H1 (cell line): ENCODE data around the gene CPA2. TPM values are rescaled to one million over a fixed set of nuclear protein-coding genes. Genes with fewer than 3 reads are reported as not detected.

Experiments
- CTCF ChIA-PET: fragments of 300-600 bp; sonication (Branson Sonifier 250); formaldehyde crosslinking; loops from one replicate; lab custom pipeline; 2021; ENCODE audit not compliant: partially characterized antibody; lab: Charles Lee
- POLR2A ChIA-PET: fragments of 300-600 bp; sonication (Branson Sonifier 250); formaldehyde crosslinking; loops from one replicate; lab custom pipeline; 2021; ENCODE audit warnings: inconsistent platforms; ENCODE audit not compliant: partially characterized antibody; lab: Charles Lee
- DNase-seq, 2 experiments: peaks; one replicate each; pipeline versions ENCODE4 v3.0.0 to v3.0.0-alpha.2; 2010 to 2022; ENCODE audit warnings: low spot score in 2 of 2, low read depth in 1 of 2, mixed read lengths in 1 of 2
- FAIRE-seq: peaks from 2 replicates; lab custom pipeline; 2011; peaks lifted over from hg19 to GRCh38; lab: Jason Lieb, UNC
- H2AFZ ChIP-seq: 2 replicates; pipeline ENCODE4 v1.8.1; 2012; ENCODE audit warnings: low read length, inconsistent platforms
- H2AK5ac ChIP-seq: 2 replicates; pipeline ENCODE4 v1.6.1; 2013; ENCODE audit warnings: low read depth, low read length
- H2BK120ac ChIP-seq: replicated peaks from 2 replicates; pipeline ENCODE3; 2013; ENCODE audit warnings: low read depth, low read length, inconsistent platforms
- H2BK12ac ChIP-seq: 2 replicates; pipeline ENCODE4 v1.6.1; 2013; ENCODE audit warnings: low read depth, low read length
- H2BK15ac ChIP-seq: 2 replicates; pipeline ENCODE4 v1.6.1; 2013; ENCODE audit warnings: low read length
- H2BK20ac ChIP-seq: 2 replicates; pipeline ENCODE4 v1.6.1; 2013; ENCODE audit warnings: low read length
- H2BK5ac ChIP-seq: 2 replicates; pipeline ENCODE4 v1.6.1; 2013; ENCODE audit warnings: low read depth, low read length
- H3K14ac ChIP-seq: 2 replicates; pipeline ENCODE4 v1.6.1; 2013; ENCODE audit warnings: inconsistent platforms; ENCODE audit not compliant: insufficient read length
- H3K18ac ChIP-seq: 2 replicates; pipeline ENCODE4 v1.6.1; 2013; ENCODE audit warnings: low read length; ENCODE audit errors: extremely low read depth
- H3K23ac ChIP-seq: 2 replicates; pipeline ENCODE4 v1.6.1; 2013; ENCODE audit warnings: inconsistent platforms; ENCODE audit not compliant: insufficient read length
- H3K23me2 ChIP-seq: 2 replicates; pipeline ENCODE4 v1.6.1; 2013; ENCODE audit warnings: low read depth, low read length
- H3K27ac ChIP-seq: 2 replicates; pipeline ENCODE4 v1.6.1; 2011; ENCODE audit warnings: low read depth, low read length, inconsistent platforms
- H3K27me3 ChIP-seq, 4 experiments: replicated peaks in 1 of 4; 1 replicate in 1 of 4; 2 replicates in 3 of 4; pipeline versions ENCODE4 v1.6.1 to v1.8.1; 2011 to 2013; ENCODE audit warnings: low read length in 3 of 4, mild to moderate bottlenecking in 3 of 4, inconsistent platforms in 2 of 4, mixed read lengths in 2 of 4, moderate library complexity in 1 of 4; ENCODE audit not compliant: control insufficient read depth in 3 of 4, insufficient read depth in 3 of 4; ENCODE audit errors: extremely low read depth in 1 of 4
- H3K36me3 ChIP-seq, 4 experiments: 2 replicates each; pipeline versions ENCODE4 v1.6.1 to v1.8.1; 2011 to 2013; ENCODE audit warnings: mild to moderate bottlenecking in 4 of 4, low read length in 3 of 4, moderate library complexity in 2 of 4, control low read depth in 1 of 4, inconsistent platforms in 1 of 4; ENCODE audit not compliant: insufficient read depth in 4 of 4, control insufficient read depth in 2 of 4
- H3K4ac ChIP-seq: replicated peaks from 2 replicates; pipeline ENCODE3; 2013; ENCODE audit warnings: low read length, low read depth, mixed read lengths, inconsistent platforms; ENCODE audit not compliant: insufficient read length
- H3K4me1 ChIP-seq, 4 experiments: replicated peaks in 1 of 4; 1 replicate in 1 of 4; 2 replicates in 3 of 4; pipeline versions ENCODE4 v1.6.1 to v1.8.1; 2011 to 2013; ENCODE audit warnings: low read length in 3 of 4, inconsistent platforms in 2 of 4, mixed read lengths in 1 of 4; ENCODE audit not compliant: insufficient read depth in 4 of 4, control insufficient read depth in 3 of 4
- H3K4me2 ChIP-seq, 2 experiments: 2 replicates each; pipeline versions ENCODE4 v1.6.1 to v1.8.1; 2011 to 2013; ENCODE audit warnings: low read depth in 2 of 2, low read length in 2 of 2, control low read depth in 1 of 2, inconsistent platforms in 1 of 2, mild to moderate bottlenecking in 1 of 2; ENCODE audit not compliant: insufficient read depth in 1 of 2
- H3K4me3 ChIP-seq, 4 experiments: fragments of 200-600, 300-600 bp in 1 of 4; sonication (generic), shearing (Covaris generic), sonication (Bioruptor Twin) in 1 of 4; 2 replicates each; pipeline versions ENCODE4 v1.5.1 to v1.8.1; 2011 to 2016; ENCODE audit warnings: low read length in 4 of 4, low read depth in 3 of 4, control low read depth in 2 of 4, inconsistent platforms in 2 of 4, mild to moderate bottlenecking in 2 of 4, mixed read lengths in 1 of 4, moderate library complexity in 1 of 4; ENCODE audit not compliant: insufficient read depth in 2 of 4; ENCODE audit errors: extremely low read depth in 1 of 4
- H3K56ac ChIP-seq: replicated peaks from 2 replicates; pipeline ENCODE3; 2013; ENCODE audit warnings: low read depth, mild to moderate bottlenecking, mixed read lengths, low read length, inconsistent platforms; ENCODE audit not compliant: insufficient read length
- H3K79me1 ChIP-seq: 2 replicates; pipeline ENCODE4 v1.6.1; 2013; ENCODE audit warnings: low read depth, low read length, control low read depth
- H3K79me2 ChIP-seq, 2 experiments: 2 replicates each; pipeline versions ENCODE4 v1.6.1 to v1.8.1; 2012 to 2013; ENCODE audit warnings: low read length in 2 of 2, mild to moderate bottlenecking in 2 of 2, inconsistent platforms in 1 of 2; ENCODE audit not compliant: insufficient read depth in 2 of 2, control insufficient read depth in 1 of 2
- H3K9ac ChIP-seq, 4 experiments: replicated peaks in 1 of 4; 1 replicate in 1 of 4; 2 replicates in 3 of 4; pipeline versions ENCODE4 v1.6.1 to v1.8.1; 2011 to 2013; ENCODE audit warnings: low read depth in 3 of 4, low read length in 3 of 4, control low read depth in 2 of 4, mild to moderate bottlenecking in 2 of 4, moderate library complexity in 2 of 4, inconsistent platforms in 1 of 4; ENCODE audit errors: extremely low read depth in 1 of 4
- H3K9me3 ChIP-seq, 2 experiments: 2 replicates each; pipeline versions ENCODE4 v1.6.1 to v1.8.1; 2012 to 2013; ENCODE audit warnings: mild to moderate bottlenecking in 2 of 2, moderate library complexity in 2 of 2, control low read depth in 1 of 2, inconsistent platforms in 1 of 2, low read depth in 1 of 2, low read length in 1 of 2, mixed read lengths in 1 of 2; ENCODE audit not compliant: insufficient read depth in 2 of 2
- H4K20me1 ChIP-seq, 2 experiments: replicated peaks in 1 of 2; 2 replicates each; pipeline versions ENCODE3 to v1.8.1; 2011 to 2013; ENCODE audit warnings: inconsistent platforms in 2 of 2, low read length in 2 of 2, mild to moderate bottlenecking in 1 of 2; ENCODE audit not compliant: insufficient read depth in 2 of 2, control insufficient read depth in 1 of 2
- H4K5ac ChIP-seq: 2 replicates; pipeline ENCODE4 v1.6.1; 2013; ENCODE audit warnings: low read length, low read depth, mixed read lengths, inconsistent platforms; ENCODE audit not compliant: insufficient read length
- H4K8ac ChIP-seq: 2 replicates; pipeline ENCODE4 v1.8.0; 2013; ENCODE audit warnings: mild to moderate bottlenecking, moderate library complexity, low read length, inconsistent platforms; ENCODE audit not compliant: insufficient read depth; ENCODE audit errors: extremely low read depth
- H4K91ac ChIP-seq: replicated peaks from 2 replicates; pipeline ENCODE3; 2013; ENCODE audit warnings: low read length, mixed read lengths, inconsistent platforms; ENCODE audit not compliant: insufficient read length
- ASH2L ChIP-seq: fragments of 200-600, 300-600 bp; sonication (generic); IDR thresholded peaks from one replicate; pipeline ENCODE4 v1.7.1; 2017; ENCODE audit warnings: low read length
- ATF3 ChIP-seq: IDR thresholded peaks from 2 replicates; pipeline ENCODE4 v1.6.1; 2011; ENCODE audit warnings: low read depth, mild to moderate bottlenecking, low read length; ENCODE audit not compliant: insufficient read depth
- CTCF ChIP-seq, 3 experiments: IDR thresholded peaks; 1 replicate in 2 of 3; 2 replicates in 1 of 3; pipeline versions ENCODE4 v1.5.1 to v1.6.1; 2011; ENCODE audit warnings: low read length in 3 of 3, mild to moderate bottlenecking in 3 of 3, inconsistent platforms in 2 of 3, low read depth in 1 of 3, moderate library complexity in 1 of 3; ENCODE audit not compliant: insufficient read depth in 1 of 3; ENCODE audit errors: control extremely low read depth in 1 of 3
- JUND ChIP-seq: IDR thresholded peaks from 2 replicates; pipeline ENCODE4 v1.6.1; 2011; ENCODE audit warnings: mild to moderate bottlenecking, improper control_type of control experiment, low read length
- KDM4A ChIP-seq: IDR thresholded peaks from one replicate; pipeline ENCODE4 v1.7.1; 2012; ENCODE audit warnings: low read depth, mild to moderate bottlenecking, moderate library complexity, low read length, inconsistent platforms; ENCODE audit not compliant: severe bottlenecking
- MAFK ChIP-seq: IDR thresholded peaks from 2 replicates; pipeline ENCODE4 v1.6.1; 2012; ENCODE audit warnings: low read depth, mild to moderate bottlenecking, improper control_type of control experiment, low read length
- RNF2 ChIP-seq: fragments of 200-900, 300-1000 bp; sonication (generic); IDR thresholded peaks from 2 replicates; pipeline ENCODE4 v1.7.1; 2016; ENCODE audit warnings: borderline replicate concordance, low read depth, mild to moderate bottlenecking, antibody characterized with exemption, low read length; ENCODE audit not compliant: poor library complexity, severe bottlenecking; ENCODE audit errors: missing control alignments
- SP1 ChIP-seq: IDR thresholded peaks from 2 replicates; pipeline ENCODE4 v1.6.1; 2011; ENCODE audit warnings: low read depth, low read length
- TAF7 ChIP-seq: optimal IDR thresholded peaks from 2 replicates; pipeline ENCODE3; 2011; ENCODE audit warnings: low read depth, mild to moderate bottlenecking, inconsistent platforms, low read length, moderate library complexity, borderline replicate concordance
- TCF12 ChIP-seq: IDR thresholded peaks from 2 replicates; pipeline ENCODE4 v1.6.1; 2011; ENCODE audit warnings: low read depth, mild to moderate bottlenecking, low read length
- ZNF274 ChIP-seq: IDR thresholded peaks from 2 replicates; pipeline ENCODE4 v1.7.0; 2012; ENCODE audit warnings: low read length, borderline replicate concordance; ENCODE audit errors: extremely low read depth
- WGBS, 2 experiments: shearing (Covaris generic) in 1 of 2; methylation state at CpG; one replicate each; pipeline versions ENCODE4 v1.1.6 to v1.1.7; 2013 to 2015; ENCODE audit warnings: low lambda C conversion rate in 2 of 2, mixed read lengths in 2 of 2, inconsistent platforms in 1 of 2, low coverage in 1 of 2, missing lambda C conversion rate in 1 of 2; ENCODE audit not compliant: insufficient replicate concordance in 2 of 2, insufficient coverage in 1 of 2, insufficient read length in 1 of 2; ENCODE audit errors: extremely low coverage in 1 of 2, missing lambda C conversion rate in 1 of 2; 5-methylcytosine and 5-hydroxymethylcytosine counted together
- polyA plus RNA-seq, 7 experiments: library from polyadenylated mRNA; depleted of rRNA in 3 of 7; stranded (reverse) in 5 of 7; unstranded in 2 of 7; fragments of >200 nt in 5 of 7; fragments of 200-250 nt in 2 of 7; gene quantifications; 1 replicate in 5 of 7; 2 replicates in 1 of 7; 4 replicates in 1 of 7; pipeline versions ENCODE4 v1.2.1 to v1.2.3, GENCODE V29; 2011 to 2013; ENCODE audit warnings: missing spikeins in 2 of 7, mixed read lengths in 2 of 7
- total RNA-seq: library from RNA; stranded (reverse); fragmentation: NEBNext Ultra II Directional; extraction: Animal tissue kit (Norgen Biotek cat#: 25700); gene quantifications from 2 replicates; pipeline ENCODE4 v1.2.1, GENCODE V29; 2021

Gene CPA2
- total and polyA plus RNA-seq, 2 of the 8 experiments (the other 6 are each of a cell fraction or from before 2014, with no cell fraction given): 0.21 TPM; not detected in 1

GRCh38 chr7:130322615-130323014, 56.0 kb downstream of the CPA2 start:
- Histone ChIP-seq H4K20me1 (no peaks in the 10 kb centered on the region), H3K4me2 (no peak overlapping the region), H3K23ac (no peak overlapping the region), H3K56ac (no peak overlapping the region), H3K14ac (no peak overlapping the region), H3K4me1 (peaks cover 0 to 4% (median 1%) of the 10 kb centered on the region in 4 experiments; a peak in 2 of 7 replicates), H2AFZ (no peak overlapping the region; the same call in 1 of the 2 replicates), H3K79me1 (no peaks in the 10 kb centered on the region), H2AK5ac (no peak overlapping the region), H2BK15ac (no peak overlapping the region), H3K27ac (no peak overlapping the region), H2BK20ac (no peak overlapping the region), H4K91ac (no peak overlapping the region), H3K23me2 (no peaks in the 10 kb centered on the region), H2BK12ac (no peak overlapping the region), H3K4ac (no peak overlapping the region), H2BK120ac (no peak overlapping the region), H4K8ac (no peak overlapping the region), H3K9ac (no peak overlapping the region), H4K5ac (no peak overlapping the region), H3K27me3 (no peaks in the 10 kb centered on the region), H3K36me3 (no peaks in the 10 kb centered on the region), H3K18ac (no peak overlapping the region), H3K9me3 (no peaks in the 10 kb centered on the region), H3K4me3 (no peak overlapping the region), H2BK5ac (no peak overlapping the region), H3K79me2 (no peaks in the 10 kb centered on the region)
- CTCF ChIA-PET: interaction anchor here (0.8 to 2.0 kb wide), 3 partner anchors 11 to 68 kb away, joined by 3 to 4 read pairs (median 3); no protein-coding TSS in a partner anchor
- POLR2A ChIA-PET: no interaction called here
- FAIRE-seq: no peak
- 86% methylated on average over 7 of the region's 7 CpGs; no CpG with 5 or more reads in 1 of the 2 experiments for WGBS, 2 experiments
- DNase-seq: no peak
- no peak for TF ChIP-seq MAFK
- TF ChIP-seq CTCF (IDR thresholded peaks at IDR 0.05; ENCODE audit: control extremely low read depth in 1 of 3, insufficient read depth in 1 of 3, low read depth in 1 of 3, low read length in 3 of 3): no peak
- TF ChIP-seq TCF12: no peak
- TF ChIP-seq ASH2L: no peak
- TF ChIP-seq RNF2: no peak
- TF ChIP-seq SP1: no peak
- TF ChIP-seq TAF7: no peak
- no peak for TF ChIP-seq JUND
- TF ChIP-seq ATF3: no peak
- no peak for TF ChIP-seq ZNF274
- no peak for TF ChIP-seq KDM4A
